A549 (cell line): Measurements from ENCODE around the gene KLHL29. TPM values are rescaled to one million over a fixed set of nuclear protein-coding genes. Genes with fewer than 3 reads are reported as not detected.

ENCODE experiments used
- ATAC-seq, 2 experiments: fragments of 200-7000 bp in 1 of 2; fragments of >200 bp in 1 of 2; cut with Nextera tagmentation in 1 of 2; cut with Tn5 transposase in 1 of 2; 3 replicates each; pipeline versions ENCODE4 v1.8.0 to v1.9.1; 2018 to 2020; ENCODE audit warnings: mild to moderate bottlenecking in 1 of 2, moderate library complexity in 1 of 2
- CTCF ChIA-PET: fragments of 300-600 bp; sonication (Branson Sonifier 250); formaldehyde crosslinking; extraction: SDS; loops from one replicate; lab custom pipeline; 2021; ENCODE audit warnings: antibody characterized with exemption, inconsistent platforms; lab: Yijun Ruan, JAX
- POLR2A ChIA-PET: fragments of 350-600 bp; formaldehyde crosslinking; extraction: SDS; loops from one replicate; lab custom pipeline; 2021; ENCODE audit warnings: antibody characterized with exemption, inconsistent platforms; lab: Yijun Ruan, JAX
- DNase-seq, 2 experiments: peaks; one replicate each; pipeline versions ENCODE4 v3.0.0 to v3.0.0-alpha.2; 2011 to 2016; ENCODE audit warnings: low read depth in 1 of 2, low spot score in 1 of 2
- FAIRE-seq: peaks from 2 replicates; lab custom pipeline; 2011; peaks lifted over from hg19 to GRCh38; lab: Jason Lieb, UNC
- H3K27ac ChIP-seq, 2 experiments: fragments of >200 bp; sonication (Bioruptor Twin); formaldehyde crosslinking; 3 replicates each; pipeline ENCODE4 v1.5.1; 2016 to 2017
- H3K4me1 ChIP-seq: fragments of >200 bp; sonication (Bioruptor Twin); formaldehyde crosslinking; 3 replicates; pipeline ENCODE4 v1.6.1; 2016
- H3K4me2 ChIP-seq: fragments of >200 bp; sonication (Bioruptor Twin); formaldehyde crosslinking; 3 replicates; pipeline ENCODE4 v1.6.1; 2016
- H3K4me3 ChIP-seq: fragments of >200 bp; sonication (Bioruptor Twin); formaldehyde crosslinking; 3 replicates; pipeline ENCODE4 v1.5.1; 2016
- H3K9me3 ChIP-seq: fragments of >200 bp; sonication (Bioruptor Twin); formaldehyde crosslinking; 3 replicates; pipeline ENCODE4 v1.6.1; 2016
- CBX8 ChIP-seq: fragments of 200-600 bp; sonication (generic); IDR thresholded peaks from 2 replicates; pipeline ENCODE4 v1.6.1; 2016
- CHD2 ChIP-seq: fragments of 150-350 bp; IDR thresholded peaks from 2 replicates; pipeline ENCODE4 v1.6.1; 2014; ENCODE audit warnings: low read length; ENCODE audit not compliant: partially characterized antibody
- CHD4 ChIP-seq: fragments of 200-600 bp; sonication (generic); IDR thresholded peaks from 2 replicates; pipeline ENCODE4 v1.6.1; 2016; ENCODE audit warnings: antibody characterized with exemption, mild to moderate bottlenecking, borderline replicate concordance
- EHMT2 ChIP-seq: fragments of 200-600 bp; sonication (generic); IDR thresholded peaks from 2 replicates; pipeline ENCODE4 v1.6.1; 2016; ENCODE audit warnings: antibody characterized with exemption, low read depth, mild to moderate bottlenecking, moderate library complexity
- EP300 ChIP-seq, 2 experiments: fragments of >200 bp; sonication (Bioruptor Twin); formaldehyde crosslinking; IDR thresholded peaks; 2 replicates in 1 of 2; 3 replicates in 1 of 2; pipeline ENCODE4 v1.6.1; 2016 to 2017
- ESRRA ChIP-seq: fragments of 150-350 bp; IDR thresholded peaks from 2 replicates; pipeline ENCODE4 v1.6.1; 2014; ENCODE audit warnings: mild to moderate bottlenecking, low read length, borderline replicate concordance
- HEYL ChIP-seq: fragments of 250-450 bp; sonication (Bioruptor Pico); IDR thresholded peaks from 2 replicates; pipeline ENCODE4 v1.8.0; 2021; ENCODE audit warnings: mild to moderate bottlenecking, moderate library complexity
- HOXA7 ChIP-seq: fragments of 250-450 bp; sonication (Bioruptor Pico); IDR thresholded peaks from 2 replicates; pipeline ENCODE4 v1.5.0; 2020; ENCODE audit warnings: mild to moderate bottlenecking, moderate library complexity
- HOXB5 ChIP-seq: fragments of 250-450 bp; sonication (Bioruptor Pico); IDR thresholded peaks from 2 replicates; pipeline ENCODE4 v1.5.0; 2020; ENCODE audit warnings: mild to moderate bottlenecking, moderate library complexity
- KDM1A ChIP-seq: fragments of 200-600 bp; sonication (generic); IDR thresholded peaks from 2 replicates; pipeline ENCODE4 v1.6.1; 2016; ENCODE audit warnings: low read depth, mild to moderate bottlenecking
- NFE2L2 ChIP-seq: fragments of 150-350 bp; conservative IDR thresholded peaks from 2 replicates; pipeline ENCODE4 v1.6.1; 2014; ENCODE audit warnings: low read length
- NPAS2 ChIP-seq: fragments of 250-450 bp; sonication (Bioruptor Pico); IDR thresholded peaks from 2 replicates; pipeline ENCODE4 v1.8.0; 2022; ENCODE audit warnings: mild to moderate bottlenecking, moderate library complexity, borderline replicate concordance
- PHF8 ChIP-seq: fragments of 200-600 bp; sonication (generic); IDR thresholded peaks from 2 replicates; pipeline ENCODE4 v1.6.1; 2016; ENCODE audit warnings: low read depth, mild to moderate bottlenecking, antibody characterized with exemption, moderate library complexity, borderline replicate concordance
- POLR2A ChIP-seq: IDR thresholded peaks from 2 replicates; pipeline ENCODE4 v1.6.1; 2012; ENCODE audit warnings: mild to moderate bottlenecking, low read length
- RARB ChIP-seq: fragments of 250-450 bp; sonication (Bioruptor Pico); IDR thresholded peaks from 2 replicates; pipeline ENCODE4 v1.8.0; 2021; ENCODE audit warnings: mild to moderate bottlenecking, moderate library complexity
- RFX5 ChIP-seq: fragments of 450-650 bp; IDR thresholded peaks from 2 replicates; pipeline ENCODE4 v1.7.1; 2014; ENCODE audit warnings: antibody characterized with exemption, mild to moderate bottlenecking, moderate library complexity
- SMC3 ChIP-seq: fragments of >200 bp; sonication (Bioruptor Twin); formaldehyde crosslinking; IDR thresholded peaks from 3 replicates; pipeline ENCODE4 v1.6.1; 2018; ENCODE audit warnings: inconsistent platforms
- SREBF2 ChIP-seq: fragments of 450-650 bp; IDR thresholded peaks from 2 replicates; pipeline ENCODE4 v1.6.1; 2014; ENCODE audit warnings: mild to moderate bottlenecking, moderate library complexity
- TFCP2L1 ChIP-seq: fragments of 250-450 bp; sonication (Bioruptor Pico); IDR thresholded peaks from 2 replicates; pipeline ENCODE4 v1.5.0; 2021; ENCODE audit warnings: mild to moderate bottlenecking
- ZFP36 ChIP-seq: fragments of 450-650 bp; IDR thresholded peaks from 2 replicates; pipeline ENCODE4 v1.6.1; 2014; ENCODE audit warnings: borderline replicate concordance; ENCODE audit not compliant: partially characterized antibody
- ZSCAN20 ChIP-seq: fragments of 250-450 bp; sonication (Bioruptor Pico); IDR thresholded peaks from 2 replicates; pipeline ENCODE4 v1.8.0; 2022; ENCODE audit warnings: mild to moderate bottlenecking, moderate library complexity
- WGBS: methylation state at CpG from one replicate; pipeline ENCODE4 v1.1.6; 2017; ENCODE audit errors: missing lambda C conversion rate; 5-methylcytosine and 5-hydroxymethylcytosine counted together
- polyA plus RNA-seq, 4 experiments: library from polyadenylated mRNA; depleted of rRNA in 3 of 4; stranded (reverse); fragments of >200 nt; fragmentation: RNase III in 1 of 4; extraction: RNeasy Plus Mini Kit Qiagen cat#74134 plus additional on column Dnase treatment in 1 of 4; gene quantifications; 2 replicates in 3 of 4; 3 replicates in 1 of 4; pipeline ENCODE4 v1.2.3, GENCODE V29; 2011 to 2017
- TF ChIP-seq, protein P1 (sequence below): fragments of 200-600 bp; sonication (generic); IDR thresholded peaks from 2 replicates; pipeline ENCODE4 v1.6.1; 2016; ENCODE audit warnings: antibody characterized with exemption, mild to moderate bottlenecking, moderate library complexity
- TF ChIP-seq, protein P2 (sequence below): fragments of 450-650 bp; IDR thresholded peaks from 2 replicates; pipeline ENCODE4 v1.6.1; 2014; ENCODE audit warnings: antibody characterized with exemption
- TF ChIP-seq, protein P3 (sequence below): fragments of 250-450 bp; sonication (Bioruptor Pico); IDR thresholded peaks from 2 replicates; pipeline ENCODE4 v1.5.0; 2020; ENCODE audit warnings: low read depth, mild to moderate bottlenecking, moderate library complexity

KLHL29 gene
- polyA plus RNA-seq, 2 of the 4 experiments (the other 2 are of a cell fraction), result 1.3 to 2.5 TPM

DNA sequence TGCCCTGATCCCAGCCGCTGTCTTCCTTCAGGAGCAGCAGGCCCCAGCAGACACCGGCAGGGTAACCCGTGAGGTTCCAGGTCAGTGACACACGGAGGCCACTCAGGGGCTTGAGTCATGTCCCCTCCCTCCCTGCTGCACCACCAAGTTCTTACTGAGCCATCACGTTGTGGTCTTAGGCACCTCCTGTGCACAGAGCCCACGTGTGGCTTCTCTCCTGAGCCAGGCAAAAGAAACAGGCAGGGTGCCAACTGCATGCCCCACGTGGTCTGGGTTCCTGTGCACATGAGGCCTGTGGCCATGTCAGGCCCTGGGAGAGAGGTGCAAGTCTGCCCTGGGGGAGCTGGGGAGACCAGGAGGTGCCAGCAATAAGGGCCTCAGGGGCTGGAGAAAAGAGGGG lies 264.8 kb downstream of the KLHL29 start:
- FAIRE-seq (no peak), ATAC-seq (peak in 1 of 2 experiments; percentile 19; a peak in 2 of 6 replicates), DNase-seq (no peak)
- ChIA-PET CTCF (no interaction called here), POLR2A (no interaction called here)
- no peak overlapping the region for H3K27ac ChIP-seq
- H3K4me3 ChIP-seq, result no peak overlapping the region
- H3K4me1 ChIP-seq, result 0 out of 3 replicates have a peak, but pooled peaks cover 4% of the 10 kb centered on the region
- TF ChIP-seq, protein P1, sequence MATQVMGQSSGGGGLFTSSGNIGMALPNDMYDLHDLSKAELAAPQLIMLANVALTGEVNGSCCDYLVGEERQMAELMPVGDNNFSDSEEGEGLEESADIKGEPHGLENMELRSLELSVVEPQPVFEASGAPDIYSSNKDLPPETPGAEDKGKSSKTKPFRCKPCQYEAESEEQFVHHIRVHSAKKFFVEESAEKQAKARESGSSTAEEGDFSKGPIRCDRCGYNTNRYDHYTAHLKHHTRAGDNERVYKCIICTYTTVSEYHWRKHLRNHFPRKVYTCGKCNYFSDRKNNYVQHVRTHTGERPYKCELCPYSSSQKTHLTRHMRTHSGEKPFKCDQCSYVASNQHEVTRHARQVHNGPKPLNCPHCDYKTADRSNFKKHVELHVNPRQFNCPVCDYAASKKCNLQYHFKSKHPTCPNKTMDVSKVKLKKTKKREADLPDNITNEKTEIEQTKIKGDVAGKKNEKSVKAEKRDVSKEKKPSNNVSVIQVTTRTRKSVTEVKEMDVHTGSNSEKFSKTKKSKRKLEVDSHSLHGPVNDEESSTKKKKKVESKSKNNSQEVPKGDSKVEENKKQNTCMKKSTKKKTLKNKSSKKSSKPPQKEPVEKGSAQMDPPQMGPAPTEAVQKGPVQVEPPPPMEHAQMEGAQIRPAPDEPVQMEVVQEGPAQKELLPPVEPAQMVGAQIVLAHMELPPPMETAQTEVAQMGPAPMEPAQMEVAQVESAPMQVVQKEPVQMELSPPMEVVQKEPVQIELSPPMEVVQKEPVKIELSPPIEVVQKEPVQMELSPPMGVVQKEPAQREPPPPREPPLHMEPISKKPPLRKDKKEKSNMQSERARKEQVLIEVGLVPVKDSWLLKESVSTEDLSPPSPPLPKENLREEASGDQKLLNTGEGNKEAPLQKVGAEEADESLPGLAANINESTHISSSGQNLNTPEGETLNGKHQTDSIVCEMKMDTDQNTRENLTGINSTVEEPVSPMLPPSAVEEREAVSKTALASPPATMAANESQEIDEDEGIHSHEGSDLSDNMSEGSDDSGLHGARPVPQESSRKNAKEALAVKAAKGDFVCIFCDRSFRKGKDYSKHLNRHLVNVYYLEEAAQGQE, result no peak
- no peak for TF ChIP-seq SREBF2
- TF ChIP-seq RFX5, result no peak
- TF ChIP-seq CHD2, result no peak
- no peak for TF ChIP-seq ESRRA
- no peak for TF ChIP-seq TFCP2L1 (CRISPR knock-in tag)
- no peak for TF ChIP-seq EHMT2
- TF ChIP-seq, protein P2, sequence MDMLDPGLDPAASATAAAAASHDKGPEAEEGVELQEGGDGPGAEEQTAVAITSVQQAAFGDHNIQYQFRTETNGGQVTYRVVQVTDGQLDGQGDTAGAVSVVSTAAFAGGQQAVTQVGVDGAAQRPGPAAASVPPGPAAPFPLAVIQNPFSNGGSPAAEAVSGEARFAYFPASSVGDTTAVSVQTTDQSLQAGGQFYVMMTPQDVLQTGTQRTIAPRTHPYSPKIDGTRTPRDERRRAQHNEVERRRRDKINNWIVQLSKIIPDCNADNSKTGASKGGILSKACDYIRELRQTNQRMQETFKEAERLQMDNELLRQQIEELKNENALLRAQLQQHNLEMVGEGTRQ, result no peak
- TF ChIP-seq HEYL (CRISPR knock-in tag), result no peak
- TF ChIP-seq NPAS2, result no peak
- TF ChIP-seq HOXB5, result no peak
- no peak for TF ChIP-seq POLR2A
- TF ChIP-seq CHD4, result no peak
- no peak for TF ChIP-seq ZFP36
- TF ChIP-seq KDM1A, result no peak
- H3K4me2 ChIP-seq, result no peak overlapping the region
- no peaks in the 10 kb centered on the region for H3K9me3 ChIP-seq
- WGBS, result 52% methylated on average over 5 of the region's 7 CpGs

DNA sequence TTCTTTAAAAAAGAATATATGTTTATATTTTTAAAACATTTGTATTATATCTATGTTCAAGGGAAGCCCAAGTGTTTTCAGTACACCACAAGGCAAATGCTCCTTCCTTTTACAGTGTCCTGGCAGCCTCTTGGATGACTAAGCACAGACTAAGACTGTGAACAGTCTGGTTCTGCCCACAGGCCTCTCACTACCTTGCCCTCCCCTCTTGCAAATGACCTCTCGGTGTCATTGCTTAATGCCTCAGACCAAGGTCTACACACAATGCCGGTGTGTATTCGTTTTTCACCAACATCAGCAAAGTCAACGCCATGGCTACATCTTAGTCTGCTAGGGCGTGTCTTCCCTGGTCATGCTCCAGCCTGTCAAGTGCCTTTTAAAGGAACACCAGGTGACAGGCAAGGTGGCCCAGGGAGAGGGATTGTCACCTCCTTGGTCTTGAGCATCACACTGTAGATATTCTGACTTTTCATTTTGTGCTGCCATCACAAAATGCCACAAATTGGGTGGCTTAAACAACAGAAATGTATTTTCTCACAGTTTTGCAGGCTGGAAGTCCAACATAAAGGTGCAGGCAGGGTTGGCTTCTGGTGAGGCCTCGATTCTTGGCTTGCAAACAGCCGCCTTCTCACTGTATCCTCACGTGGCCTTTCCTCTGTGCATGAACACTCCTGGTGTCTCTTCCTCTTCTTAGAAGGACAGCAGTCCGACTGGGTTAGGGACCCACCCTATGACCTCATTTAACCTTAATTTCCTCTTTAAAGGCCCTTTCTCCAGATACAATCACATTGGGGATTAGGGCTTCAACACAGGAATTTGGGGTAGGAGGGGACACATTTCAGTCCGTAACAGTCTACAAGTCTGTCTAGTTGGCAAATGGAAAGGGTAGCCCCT lies 266.5 kb downstream of the KLHL29 start:
- FAIRE-seq (no peak), ATAC-seq (peak; percentile 44 to 50; a peak in 2 of 6 replicates), DNase-seq (peak in 1 of 2 experiments; percentile 22)
- ChIA-PET POLR2A (no interaction called here), CTCF (no interaction called here)
- Histone ChIP-seq H3K27ac (no peak overlapping the region), H3K4me2 (no peak overlapping the region), H3K4me1 (0 out of 3 replicates have a peak, but pooled peaks cover 4% of the 10 kb centered on the region), H3K9me3 (no peaks in the 10 kb centered on the region), H3K4me3 (no peak overlapping the region)
- WGBS, result 63% methylated on average over 10 of the region's 10 CpGs
- TF ChIP-seq ZSCAN20 (CRISPR knock-in tag), result no peak
- TF ChIP-seq EP300 (IDR thresholded peaks at IDR 0.05), result no peak
- TF ChIP-seq HOXA7 (CRISPR knock-in tag), result no peak
- TF ChIP-seq CHD2, result no peak
- TF ChIP-seq SMC3, result no peak
- no peak for TF ChIP-seq SREBF2
- TF ChIP-seq NFE2L2, result no peak
- TF ChIP-seq, protein P3, sequence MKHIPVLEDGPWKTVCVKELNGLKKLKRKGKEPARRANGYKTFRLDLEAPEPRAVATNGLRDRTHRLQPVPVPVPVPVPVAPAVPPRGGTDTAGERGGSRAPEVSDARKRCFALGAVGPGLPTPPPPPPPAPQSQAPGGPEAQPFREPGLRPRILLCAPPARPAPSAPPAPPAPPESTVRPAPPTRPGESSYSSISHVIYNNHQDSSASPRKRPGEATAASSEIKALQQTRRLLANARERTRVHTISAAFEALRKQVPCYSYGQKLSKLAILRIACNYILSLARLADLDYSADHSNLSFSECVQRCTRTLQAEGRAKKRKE (CRISPR knock-in tag), result no peak
- TF ChIP-seq RARB, result no peak
- TF ChIP-seq RFX5, result no peak
- no peak for TF ChIP-seq CBX8
- no peak for TF ChIP-seq PHF8
